ENCODE results near the gene WSB1.

DNA sequence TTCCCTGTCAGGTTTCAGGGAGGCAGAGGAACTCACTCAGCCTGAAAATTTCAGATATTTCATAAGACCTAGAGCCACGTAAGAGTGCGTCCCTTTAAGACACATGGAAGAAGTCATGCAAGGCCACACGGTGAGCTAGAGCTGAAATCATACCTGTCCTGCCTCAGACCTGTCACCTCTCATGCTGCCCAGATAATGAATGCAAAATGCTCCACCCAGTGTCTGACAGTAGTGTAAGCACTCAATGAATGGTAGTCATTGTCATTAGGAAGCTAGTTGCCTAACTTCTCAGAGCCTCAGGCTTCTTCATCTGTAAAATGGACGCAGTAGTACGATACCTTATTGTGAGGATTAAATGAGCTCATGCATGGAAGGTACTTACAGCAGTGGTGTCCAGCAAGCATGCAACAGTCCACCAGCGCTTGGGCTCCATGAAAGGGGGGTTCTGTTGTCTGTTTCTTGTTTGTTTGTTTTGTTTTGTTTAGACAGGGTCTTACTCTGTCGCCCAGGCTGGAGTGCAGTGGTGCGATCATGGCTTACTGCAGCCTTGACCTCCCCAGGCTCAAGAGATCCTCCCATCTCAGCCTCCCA lies 60.7 kb downstream of the WSB1 start:
- no peak for TF ChIP-seq SALL2 (tag by site-specific recombination; IDR thresholded peaks at IDR 0.05; ENCODE audit: borderline replicate concordance)
- TF ChIP-seq, protein P1, sequence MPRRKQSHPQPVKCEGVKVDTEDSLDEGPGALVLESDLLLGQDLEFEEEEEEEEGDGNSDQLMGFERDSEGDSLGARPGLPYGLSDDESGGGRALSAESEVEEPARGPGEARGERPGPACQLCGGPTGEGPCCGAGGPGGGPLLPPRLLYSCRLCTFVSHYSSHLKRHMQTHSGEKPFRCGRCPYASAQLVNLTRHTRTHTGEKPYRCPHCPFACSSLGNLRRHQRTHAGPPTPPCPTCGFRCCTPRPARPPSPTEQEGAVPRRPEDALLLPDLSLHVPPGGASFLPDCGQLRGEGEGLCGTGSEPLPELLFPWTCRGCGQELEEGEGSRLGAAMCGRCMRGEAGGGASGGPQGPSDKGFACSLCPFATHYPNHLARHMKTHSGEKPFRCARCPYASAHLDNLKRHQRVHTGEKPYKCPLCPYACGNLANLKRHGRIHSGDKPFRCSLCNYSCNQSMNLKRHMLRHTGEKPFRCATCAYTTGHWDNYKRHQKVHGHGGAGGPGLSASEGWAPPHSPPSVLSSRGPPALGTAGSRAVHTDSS (tag by site-specific recombination; IDR thresholded peaks at IDR 0.05) = no peak
- TF ChIP-seq, protein P2, sequence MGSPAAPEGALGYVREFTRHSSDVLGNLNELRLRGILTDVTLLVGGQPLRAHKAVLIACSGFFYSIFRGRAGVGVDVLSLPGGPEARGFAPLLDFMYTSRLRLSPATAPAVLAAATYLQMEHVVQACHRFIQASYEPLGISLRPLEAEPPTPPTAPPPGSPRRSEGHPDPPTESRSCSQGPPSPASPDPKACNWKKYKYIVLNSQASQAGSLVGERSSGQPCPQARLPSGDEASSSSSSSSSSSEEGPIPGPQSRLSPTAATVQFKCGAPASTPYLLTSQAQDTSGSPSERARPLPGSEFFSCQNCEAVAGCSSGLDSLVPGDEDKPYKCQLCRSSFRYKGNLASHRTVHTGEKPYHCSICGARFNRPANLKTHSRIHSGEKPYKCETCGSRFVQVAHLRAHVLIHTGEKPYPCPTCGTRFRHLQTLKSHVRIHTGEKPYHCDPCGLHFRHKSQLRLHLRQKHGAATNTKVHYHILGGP (tag by site-specific recombination; IDR thresholded peaks at IDR 0.05) = no peak
- TF ChIP-seq ZNF23 (tag by site-specific recombination; IDR thresholded peaks at IDR 0.05; ENCODE audit: borderline replicate concordance) = no peak
- TF ChIP-seq, protein P3, sequence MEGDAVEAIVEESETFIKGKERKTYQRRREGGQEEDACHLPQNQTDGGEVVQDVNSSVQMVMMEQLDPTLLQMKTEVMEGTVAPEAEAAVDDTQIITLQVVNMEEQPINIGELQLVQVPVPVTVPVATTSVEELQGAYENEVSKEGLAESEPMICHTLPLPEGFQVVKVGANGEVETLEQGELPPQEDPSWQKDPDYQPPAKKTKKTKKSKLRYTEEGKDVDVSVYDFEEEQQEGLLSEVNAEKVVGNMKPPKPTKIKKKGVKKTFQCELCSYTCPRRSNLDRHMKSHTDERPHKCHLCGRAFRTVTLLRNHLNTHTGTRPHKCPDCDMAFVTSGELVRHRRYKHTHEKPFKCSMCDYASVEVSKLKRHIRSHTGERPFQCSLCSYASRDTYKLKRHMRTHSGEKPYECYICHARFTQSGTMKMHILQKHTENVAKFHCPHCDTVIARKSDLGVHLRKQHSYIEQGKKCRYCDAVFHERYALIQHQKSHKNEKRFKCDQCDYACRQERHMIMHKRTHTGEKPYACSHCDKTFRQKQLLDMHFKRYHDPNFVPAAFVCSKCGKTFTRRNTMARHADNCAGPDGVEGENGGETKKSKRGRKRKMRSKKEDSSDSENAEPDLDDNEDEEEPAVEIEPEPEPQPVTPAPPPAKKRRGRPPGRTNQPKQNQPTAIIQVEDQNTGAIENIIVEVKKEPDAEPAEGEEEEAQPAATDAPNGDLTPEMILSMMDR (tag by site-specific recombination; IDR thresholded peaks at IDR 0.05) = no peak
- TF ChIP-seq, protein P4, sequence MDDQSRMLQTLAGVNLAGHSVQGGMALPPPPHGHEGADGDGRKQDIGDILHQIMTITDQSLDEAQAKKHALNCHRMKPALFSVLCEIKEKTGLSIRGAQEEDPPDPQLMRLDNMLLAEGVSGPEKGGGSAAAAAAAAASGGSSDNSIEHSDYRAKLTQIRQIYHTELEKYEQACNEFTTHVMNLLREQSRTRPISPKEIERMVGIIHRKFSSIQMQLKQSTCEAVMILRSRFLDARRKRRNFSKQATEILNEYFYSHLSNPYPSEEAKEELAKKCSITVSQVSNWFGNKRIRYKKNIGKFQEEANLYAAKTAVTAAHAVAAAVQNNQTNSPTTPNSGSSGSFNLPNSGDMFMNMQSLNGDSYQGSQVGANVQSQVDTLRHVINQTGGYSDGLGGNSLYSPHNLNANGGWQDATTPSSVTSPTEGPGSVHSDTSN (CRISPR knock-in tag; IDR thresholded peaks at IDR 0.05) = no peak
- TF ChIP-seq HOXA7 (CRISPR knock-in tag; IDR thresholded peaks at IDR 0.05; ENCODE audit: borderline replicate concordance) = no peak
- no peak for TF ChIP-seq SETDB1 (IDR thresholded peaks at IDR 0.05; ENCODE audit: insufficient read length, low read length)
- TF ChIP-seq, protein P5, sequence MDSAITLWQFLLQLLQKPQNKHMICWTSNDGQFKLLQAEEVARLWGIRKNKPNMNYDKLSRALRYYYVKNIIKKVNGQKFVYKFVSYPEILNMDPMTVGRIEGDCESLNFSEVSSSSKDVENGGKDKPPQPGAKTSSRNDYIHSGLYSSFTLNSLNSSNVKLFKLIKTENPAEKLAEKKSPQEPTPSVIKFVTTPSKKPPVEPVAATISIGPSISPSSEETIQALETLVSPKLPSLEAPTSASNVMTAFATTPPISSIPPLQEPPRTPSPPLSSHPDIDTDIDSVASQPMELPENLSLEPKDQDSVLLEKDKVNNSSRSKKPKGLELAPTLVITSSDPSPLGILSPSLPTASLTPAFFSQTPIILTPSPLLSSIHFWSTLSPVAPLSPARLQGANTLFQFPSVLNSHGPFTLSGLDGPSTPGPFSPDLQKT (IDR thresholded peaks at IDR 0.05; ENCODE audit: borderline replicate concordance, low read depth, low read length) = no peak
- TF ChIP-seq ZNF560 (tag by site-specific recombination; IDR thresholded peaks at IDR 0.05; ENCODE audit: borderline replicate concordance) = no peak
- no peak for TF ChIP-seq HOXC10 (CRISPR knock-in tag; IDR thresholded peaks at IDR 0.05)
- TF ChIP-seq ZNF558 (tag by site-specific recombination; IDR thresholded peaks at IDR 0.05) = no peak

Data from HEK293 (cell line).